MM.1S (cell line): ENCODE data around the gene GBGT1.
A peak's percentile ranks its signal among the peaks of the same experiment; 100 is the strongest.

Source experiments
- EZH2 ChIP-seq: fragments of 300-600 bp; sonication (generic); optimal IDR thresholded peaks from 2 replicates; pipeline ENCODE3; 2017; ENCODE audit warnings: low read depth, mild to moderate bottlenecking, antibody characterized with exemption, low read length, mixed read lengths
- EZH2phosphoT487 ChIP-seq: fragments of 300-600 bp; sonication (generic); IDR thresholded peaks from 2 replicates; pipeline ENCODE4 v1.6.1; 2018; ENCODE audit warnings: antibody characterized with exemption, low read length
- TF ChIP-seq, protein P1 (sequence below): fragments of 300-600 bp; sonication (generic); IDR thresholded peaks from 2 replicates; pipeline ENCODE4 v1.5.1; 2016; ENCODE audit warnings: antibody characterized with exemption, low read length, mixed read lengths

DNA sequence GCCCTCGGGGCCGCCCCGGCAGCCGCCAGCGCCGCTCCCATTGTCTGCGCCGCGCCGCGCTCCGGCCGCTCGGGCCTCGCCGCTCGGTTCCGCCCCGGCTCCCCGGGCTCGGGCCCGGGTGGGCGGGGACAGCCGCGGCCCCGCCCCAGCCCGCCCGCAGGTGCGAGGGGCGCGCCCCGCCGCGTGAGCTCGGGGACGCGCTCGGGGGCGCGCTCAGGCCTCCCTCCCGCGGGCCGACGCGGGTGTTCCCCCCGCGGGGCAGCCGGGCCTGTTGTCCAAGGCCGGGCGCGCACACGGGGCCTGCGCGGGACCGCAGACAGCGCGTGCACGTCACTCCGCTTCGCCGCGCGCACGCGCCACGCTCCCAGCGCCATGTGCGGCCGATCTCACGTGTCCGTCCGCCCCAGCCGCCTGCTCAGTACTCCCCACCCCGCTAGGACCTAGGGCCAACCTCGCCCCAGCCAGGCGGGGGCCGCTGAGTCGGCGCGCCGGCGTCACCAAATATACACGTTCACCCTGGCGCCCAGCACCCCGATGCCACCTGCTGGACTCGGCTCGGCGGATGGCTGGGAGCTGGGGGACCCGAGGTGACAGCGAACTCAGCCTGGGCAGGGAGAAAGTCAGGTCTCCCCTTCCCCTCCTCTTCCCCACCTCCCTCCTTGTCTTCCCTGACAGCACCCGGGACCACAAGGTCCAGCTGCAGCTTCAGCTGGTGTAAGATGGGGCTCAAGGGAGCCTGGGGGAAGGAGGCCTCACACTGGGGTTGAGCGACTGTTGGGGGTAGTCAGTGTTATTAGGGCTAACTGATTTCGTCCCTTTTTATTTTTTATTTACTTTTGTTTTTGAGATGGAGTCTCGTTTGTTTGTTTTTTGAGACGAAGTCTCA lies 14.3 kb downstream of the GBGT1 start:
- TF ChIP-seq, protein P1, sequence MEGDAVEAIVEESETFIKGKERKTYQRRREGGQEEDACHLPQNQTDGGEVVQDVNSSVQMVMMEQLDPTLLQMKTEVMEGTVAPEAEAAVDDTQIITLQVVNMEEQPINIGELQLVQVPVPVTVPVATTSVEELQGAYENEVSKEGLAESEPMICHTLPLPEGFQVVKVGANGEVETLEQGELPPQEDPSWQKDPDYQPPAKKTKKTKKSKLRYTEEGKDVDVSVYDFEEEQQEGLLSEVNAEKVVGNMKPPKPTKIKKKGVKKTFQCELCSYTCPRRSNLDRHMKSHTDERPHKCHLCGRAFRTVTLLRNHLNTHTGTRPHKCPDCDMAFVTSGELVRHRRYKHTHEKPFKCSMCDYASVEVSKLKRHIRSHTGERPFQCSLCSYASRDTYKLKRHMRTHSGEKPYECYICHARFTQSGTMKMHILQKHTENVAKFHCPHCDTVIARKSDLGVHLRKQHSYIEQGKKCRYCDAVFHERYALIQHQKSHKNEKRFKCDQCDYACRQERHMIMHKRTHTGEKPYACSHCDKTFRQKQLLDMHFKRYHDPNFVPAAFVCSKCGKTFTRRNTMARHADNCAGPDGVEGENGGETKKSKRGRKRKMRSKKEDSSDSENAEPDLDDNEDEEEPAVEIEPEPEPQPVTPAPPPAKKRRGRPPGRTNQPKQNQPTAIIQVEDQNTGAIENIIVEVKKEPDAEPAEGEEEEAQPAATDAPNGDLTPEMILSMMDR = peak; percentile 44
- TF ChIP-seq EZH2 (no peak), EZH2phosphoT487 (no peak)
